Neutrophil (primary cell): Measurements from ENCODE around the gene MYO5A.

Source experiments
- H3K27ac ChIP-seq: fragments of 200-600 bp; sonication (generic); 2 replicates; pipeline ENCODE4 v1.5.1; 2016; ENCODE audit warnings: mild to moderate bottlenecking, moderate library complexity
- H3K27me3 ChIP-seq: fragments of 200-600 bp; sonication (generic); 2 replicates; pipeline ENCODE4 v1.6.0; 2016; ENCODE audit warnings: mild to moderate bottlenecking
- H3K36me3 ChIP-seq: fragments of 200-600 bp; sonication (generic); 2 replicates; pipeline ENCODE4 v1.5.1; 2017
- H3K4me1 ChIP-seq, 2 experiments: fragments of 200-600 bp in 1 of 2; sonication (generic) in 1 of 2; 1 replicate in 1 of 2; 2 replicates in 1 of 2; pipeline versions ENCODE4 v1.5.1 to v1.6.1; 2013 to 2016; ENCODE audit warnings: low read depth in 1 of 2, low read length in 1 of 2, mild to moderate bottlenecking in 1 of 2, moderate library complexity in 1 of 2; ENCODE audit not compliant: control insufficient read depth in 1 of 2, insufficient read depth in 1 of 2
- H3K4me3 ChIP-seq, 2 experiments: fragments of 200-600 bp in 1 of 2; sonication (generic) in 1 of 2; 1 replicate in 1 of 2; 2 replicates in 1 of 2; pipeline ENCODE4 v1.5.1; 2013 to 2016; ENCODE audit warnings: low read depth in 1 of 2, low read length in 1 of 2, mild to moderate bottlenecking in 1 of 2, moderate library complexity in 1 of 2
- H3K9me3 ChIP-seq: fragments of 200-600 bp; sonication (generic); 2 replicates; pipeline ENCODE4 v1.5.1; 2016
- TF ChIP-seq, protein P1 (sequence below): fragments of 200-600 bp; sonication (generic); IDR thresholded peaks from 2 replicates; pipeline ENCODE4 v1.5.1; 2016; ENCODE audit warnings: antibody characterized with exemption

Gene MYO5A

DNA sequence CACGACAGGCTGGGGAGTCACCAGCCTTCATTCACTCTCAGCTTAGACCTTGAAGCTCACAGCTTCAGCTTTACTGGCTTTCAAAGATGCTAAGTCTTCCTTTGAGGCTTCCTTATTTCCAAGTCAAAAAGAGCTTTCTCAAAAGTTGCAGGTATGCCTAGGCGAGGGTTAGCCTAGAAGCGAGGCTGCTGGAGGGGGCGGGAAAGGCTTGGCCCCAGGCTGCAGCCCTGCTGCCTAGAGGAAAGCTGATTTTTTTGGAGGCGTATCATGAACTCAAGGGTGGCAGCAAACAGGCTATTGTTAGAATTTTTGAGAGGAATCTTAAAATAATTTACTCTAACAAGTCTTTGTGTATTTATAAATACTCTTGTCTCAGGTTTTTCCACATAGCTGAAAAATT is 270.2 kb downstream of the MYO5A start:
- H3K9me3 ChIP-seq, result no peaks in the 10 kb centered on the region
- TF ChIP-seq, protein P1, sequence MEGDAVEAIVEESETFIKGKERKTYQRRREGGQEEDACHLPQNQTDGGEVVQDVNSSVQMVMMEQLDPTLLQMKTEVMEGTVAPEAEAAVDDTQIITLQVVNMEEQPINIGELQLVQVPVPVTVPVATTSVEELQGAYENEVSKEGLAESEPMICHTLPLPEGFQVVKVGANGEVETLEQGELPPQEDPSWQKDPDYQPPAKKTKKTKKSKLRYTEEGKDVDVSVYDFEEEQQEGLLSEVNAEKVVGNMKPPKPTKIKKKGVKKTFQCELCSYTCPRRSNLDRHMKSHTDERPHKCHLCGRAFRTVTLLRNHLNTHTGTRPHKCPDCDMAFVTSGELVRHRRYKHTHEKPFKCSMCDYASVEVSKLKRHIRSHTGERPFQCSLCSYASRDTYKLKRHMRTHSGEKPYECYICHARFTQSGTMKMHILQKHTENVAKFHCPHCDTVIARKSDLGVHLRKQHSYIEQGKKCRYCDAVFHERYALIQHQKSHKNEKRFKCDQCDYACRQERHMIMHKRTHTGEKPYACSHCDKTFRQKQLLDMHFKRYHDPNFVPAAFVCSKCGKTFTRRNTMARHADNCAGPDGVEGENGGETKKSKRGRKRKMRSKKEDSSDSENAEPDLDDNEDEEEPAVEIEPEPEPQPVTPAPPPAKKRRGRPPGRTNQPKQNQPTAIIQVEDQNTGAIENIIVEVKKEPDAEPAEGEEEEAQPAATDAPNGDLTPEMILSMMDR, result no peak
- no peak overlapping the region for H3K4me3 ChIP-seq
- no peaks in the 10 kb centered on the region for H3K36me3 ChIP-seq
- H3K27me3 ChIP-seq, result no peaks in the 10 kb centered on the region
- no peak overlapping the region for H3K27ac ChIP-seq
- peaks cover 0 to 3% of the 10 kb centered on the region in 2 experiments for H3K4me1 ChIP-seq

- no peaks in the 10 kb centered on the region for H3K36me3 ChIP-seq
Measured at GRCh38 chr15:52257734-52258062, 271.0 kb downstream of the MYO5A start.

More at GRCh38 chr15:52257734-52258062, 271.0 kb downstream of the MYO5A start:
- H3K27ac ChIP-seq, result no peak overlapping the region
- TF ChIP-seq, protein P1, result no peak
- no peaks in the 10 kb centered on the region for H3K9me3 ChIP-seq
- H3K27me3 ChIP-seq, result no peaks in the 10 kb centered on the region
- no peak overlapping the region for H3K4me3 ChIP-seq
- peaks cover 0 to 3% of the 10 kb centered on the region in 2 experiments for H3K4me1 ChIP-seq
